HG02840 (cell line): ENCODE results near the gene SHLD1.

Experiments
- ATAC-seq: cut with Tn5 transposase; IDR thresholded peaks from one replicate; pipeline ENCODE4 v1.9.1; 2021; ENCODE audit warnings: mild to moderate bottlenecking, moderate library complexity, moderate number of reproducible peaks; ENCODE audit not compliant: unreplicated experiment, low FRiP score

Gene SHLD1

GRCh38 chr20:5884465-5885335 is 134.5 kb downstream of the SHLD1 start:
- ATAC-seq, result no peak

GRCh38 chr20:5885866-5886265 is 135.7 kb downstream of the SHLD1 start:
- ATAC-seq, result no peak

DNA sequence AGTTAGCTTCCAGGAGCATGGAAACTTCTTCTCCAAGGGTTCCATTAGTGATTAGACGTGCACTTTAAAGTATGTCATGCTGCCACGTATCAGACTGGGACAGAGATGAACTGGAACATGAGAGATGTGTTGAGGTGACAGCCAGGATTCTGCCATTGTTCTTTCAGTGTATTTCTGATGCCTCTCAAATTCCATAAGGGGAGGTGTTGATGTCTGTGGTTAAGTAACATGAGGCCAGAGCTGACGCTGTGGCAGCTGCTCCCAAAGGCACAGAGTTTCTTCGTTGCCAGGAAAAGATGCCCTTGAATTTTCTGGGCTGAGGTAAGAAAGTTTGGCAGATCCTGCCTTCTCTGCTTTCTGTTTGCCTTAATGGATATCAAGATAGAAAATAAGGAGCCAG is 136.6 kb downstream of the SHLD1 start:
- no peak for ATAC-seq

DNA sequence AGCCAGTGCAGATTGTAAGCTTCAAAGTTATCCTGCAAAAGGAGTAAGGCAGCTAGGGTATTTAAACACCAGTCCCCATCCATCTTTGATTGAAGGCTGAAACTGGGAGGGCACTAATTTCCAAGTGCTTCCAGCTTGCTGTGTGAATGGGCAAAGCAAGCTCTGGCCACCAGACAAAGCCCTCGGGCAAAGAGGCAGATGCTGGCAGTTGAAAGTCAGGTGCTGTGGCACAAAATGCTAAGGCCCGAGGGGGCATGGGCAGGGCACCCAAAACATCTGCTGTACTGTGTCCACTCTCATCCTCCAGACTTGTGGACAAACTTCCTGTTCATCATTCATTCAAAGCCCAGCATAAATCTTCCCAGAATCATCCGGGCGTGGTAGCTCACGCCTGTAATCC is 137.2 kb downstream of the SHLD1 start:
- ATAC-seq, result no peak

GRCh38 chr20:5888041-5888440 is 137.8 kb downstream of the SHLD1 start:
- ATAC-seq, result no peak

DNA sequence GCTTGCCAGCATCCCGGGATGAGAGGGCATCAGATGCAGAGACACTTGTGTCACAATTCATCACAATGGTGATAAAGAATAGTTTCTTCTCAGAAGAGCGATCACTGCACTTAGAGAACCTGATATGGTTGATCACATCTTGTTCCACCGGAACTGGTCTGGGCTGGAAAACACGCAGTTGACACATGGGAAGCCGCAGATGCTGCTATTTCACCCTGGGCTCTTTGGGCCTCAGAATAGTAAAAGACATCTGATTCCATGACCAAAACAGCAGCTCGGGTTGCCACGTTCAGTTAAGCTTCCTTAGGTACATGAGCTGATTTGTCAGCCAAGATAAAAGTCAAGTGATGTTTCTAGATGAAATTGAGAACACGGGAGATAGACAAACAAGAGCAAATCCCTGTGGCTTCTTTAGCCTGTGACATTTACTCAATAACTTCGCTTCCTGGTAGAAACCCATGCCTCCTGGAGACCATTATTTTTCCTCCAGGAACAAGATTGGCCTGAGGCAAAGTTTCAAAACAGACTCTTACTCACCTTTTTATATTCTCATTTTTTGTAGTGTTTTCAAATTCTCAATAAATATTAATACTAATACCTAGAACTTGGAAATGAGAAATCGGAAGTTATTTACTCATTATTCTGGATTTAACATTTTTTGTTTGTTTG is 140.7 kb downstream of the SHLD1 start:
- no peak for ATAC-seq

GRCh38 chr20:5893052-5893451 is 142.9 kb downstream of the SHLD1 start:
- no peak for ATAC-seq

- no peak for ATAC-seq
These were observed 143.4 kb downstream of the SHLD1 start for GRCh38 chr20:5893621-5894020.

DNA sequence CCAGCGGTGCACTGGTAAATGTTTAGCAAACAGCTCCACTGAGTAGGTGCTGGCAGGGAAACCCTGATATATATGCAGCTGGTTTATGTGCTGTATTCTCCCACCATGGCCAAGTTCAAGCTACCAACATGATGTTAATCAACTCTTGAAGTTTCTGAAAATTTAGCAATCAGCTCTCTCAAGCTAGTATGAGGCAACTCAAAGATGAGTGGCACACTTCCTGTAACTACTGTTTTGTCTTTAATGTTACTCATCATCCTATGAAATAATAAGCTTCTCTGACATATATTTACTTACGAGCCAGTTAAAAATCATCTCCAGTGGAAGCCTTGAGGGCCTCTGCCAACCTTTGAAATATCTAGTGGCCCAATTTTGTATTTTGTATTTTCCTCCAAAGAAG is 145.4 kb downstream of the SHLD1 start:
- ATAC-seq, result no peak

DNA sequence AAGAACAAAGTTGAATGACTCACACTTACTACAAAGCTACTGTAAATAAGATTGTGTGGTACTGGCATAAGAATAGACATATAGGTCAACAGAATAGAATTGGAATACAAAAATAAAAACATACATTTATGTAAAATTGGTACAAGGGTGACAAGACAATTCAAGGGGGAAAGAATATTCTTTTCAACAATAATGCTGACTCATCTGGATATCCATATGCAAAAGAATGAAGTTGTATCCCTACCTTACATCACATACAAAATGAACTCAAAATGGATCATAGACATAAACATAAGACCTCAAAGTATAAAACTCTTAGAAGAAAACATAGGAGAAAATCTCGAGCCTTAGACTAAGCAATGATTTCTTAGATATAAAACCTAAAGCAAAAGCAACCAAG is 149.2 kb downstream of the SHLD1 start:
- ATAC-seq, result no peak

DNA sequence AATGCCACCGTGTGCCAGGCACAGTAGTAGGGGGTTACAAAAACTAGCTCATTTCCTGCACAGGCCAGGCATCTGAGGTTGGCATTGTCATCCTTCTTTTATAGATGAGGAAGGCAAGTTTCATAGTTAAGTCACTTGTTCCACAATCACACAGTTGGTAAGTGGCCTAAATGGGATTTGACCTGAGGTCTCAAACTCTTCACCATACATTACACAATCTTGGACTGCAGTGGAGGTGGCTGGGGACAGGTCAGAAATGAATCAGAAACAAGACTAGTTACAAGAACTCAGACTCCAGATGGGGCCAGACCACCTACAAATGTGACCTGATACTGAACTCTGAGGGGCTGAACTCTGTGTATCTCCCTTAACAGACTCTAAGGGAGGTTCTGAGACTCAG is 150.7 kb downstream of the SHLD1 start:
- ATAC-seq, result no peak

DNA sequence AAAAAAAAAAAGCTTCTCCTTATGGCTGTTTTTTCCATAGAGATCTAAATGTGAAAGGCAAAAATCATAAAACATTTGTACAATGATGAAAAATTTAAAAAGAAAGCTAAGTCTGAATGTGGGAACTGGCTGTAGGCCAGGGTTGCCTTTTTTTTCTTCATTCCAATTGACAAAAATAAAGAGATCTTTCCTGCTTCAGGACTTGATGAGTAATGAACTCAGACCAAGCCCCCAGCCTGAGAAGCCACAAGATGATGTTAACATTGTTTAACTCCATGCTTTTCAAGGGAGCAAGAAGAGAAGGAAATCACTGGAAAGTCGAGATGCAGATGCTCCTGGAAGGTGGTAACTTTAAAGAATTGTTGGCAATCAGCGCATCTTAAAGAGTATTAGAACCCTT is 158.8 kb downstream of the SHLD1 start:
- no peak for ATAC-seq

- no peak for ATAC-seq
These were observed 160.0 kb downstream of the SHLD1 start for GRCh38 chr20:5910186-5910585.

DNA sequence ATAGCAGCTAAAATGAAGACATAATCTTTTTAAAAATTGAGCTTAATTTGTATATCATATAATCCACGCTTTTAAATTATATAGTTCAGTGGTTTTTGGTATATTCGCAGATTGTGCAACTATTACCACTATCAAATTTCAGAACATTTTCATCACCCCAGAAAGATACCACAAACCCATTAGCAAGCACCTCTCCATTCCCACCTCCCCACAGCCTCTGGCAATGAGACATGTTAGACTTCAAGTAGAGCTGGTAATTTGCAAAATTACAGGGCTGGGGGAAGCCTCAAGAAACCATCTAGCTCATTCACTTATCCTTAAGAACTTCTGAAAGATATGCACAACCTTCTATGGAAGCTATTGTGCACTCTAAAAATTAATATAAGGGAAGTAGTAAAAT is 163.0 kb downstream of the SHLD1 start:
- no peak for ATAC-seq
